Epidermal melanocyte (primary cell): ENCODE results near the gene SASH1.
A peak's percentile ranks its signal among the peaks of the same experiment; 100 is the strongest.

ENCODE experiments used
- DNase-seq: peaks from one replicate; pipeline ENCODE4 v3.0.0; 2011; ENCODE audit warnings: low spot score; ENCODE audit not compliant: insufficient read length

SASH1 gene

DNA sequence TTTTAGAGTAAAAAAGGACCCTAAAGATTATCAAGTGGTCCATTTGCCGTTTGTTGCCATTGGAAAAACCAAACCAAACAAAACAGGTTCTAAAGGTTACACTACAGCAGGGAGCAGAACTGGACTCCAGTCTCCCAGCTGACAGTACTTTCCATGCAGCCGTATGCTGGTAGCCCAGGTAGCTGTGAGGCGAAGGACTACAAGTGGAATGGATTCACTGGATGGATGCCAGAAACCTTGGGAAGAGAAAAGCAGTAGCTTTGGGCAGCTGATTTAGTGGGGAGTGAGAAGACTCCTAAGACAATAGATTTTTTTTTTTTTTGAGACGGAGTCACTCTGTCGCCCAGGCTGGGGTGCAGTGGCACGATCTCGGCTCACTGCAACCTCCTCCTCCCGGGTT, 88.3 kb downstream of the SASH1 start:
- no peak for DNase-seq

DNA sequence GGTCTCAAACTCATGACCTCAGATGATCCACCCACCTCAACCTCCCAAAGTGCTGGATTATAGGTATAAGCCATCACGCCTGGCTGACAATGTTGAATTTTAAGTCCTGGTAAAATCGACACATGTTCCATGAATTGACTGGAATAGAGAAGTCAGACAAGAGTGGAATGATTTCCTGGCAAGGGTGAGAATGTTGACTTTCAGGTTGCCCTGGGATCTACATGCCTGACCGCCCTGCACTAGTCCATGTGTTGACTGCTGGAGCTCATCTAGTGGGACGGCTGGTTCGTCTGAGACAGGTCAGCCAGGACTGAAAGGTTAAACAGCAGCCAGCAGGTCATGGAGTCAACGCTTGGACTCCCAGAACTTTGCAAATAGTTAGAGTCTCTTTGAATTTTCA, 88.8 kb downstream of the SASH1 start:
- DNase-seq = no peak

DNA sequence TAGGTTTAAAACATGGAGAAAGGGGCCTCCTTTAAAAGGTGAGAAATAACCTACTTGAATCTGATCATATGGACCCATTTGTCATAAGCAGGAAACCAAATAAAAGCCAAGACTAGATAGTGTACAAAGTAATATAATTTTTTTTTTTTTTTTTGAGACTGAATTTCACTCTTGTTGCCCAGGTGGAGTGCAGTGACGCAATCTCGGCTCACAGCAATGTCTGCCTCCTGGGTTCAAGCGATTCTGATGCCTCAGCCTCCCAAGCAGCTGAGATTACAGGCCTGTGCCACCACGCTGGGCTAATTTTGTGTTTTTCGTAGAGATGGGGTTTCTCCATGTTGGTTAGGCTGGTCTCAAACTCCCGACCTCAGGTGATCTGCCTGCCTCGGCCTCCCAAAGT, 89.2 kb downstream of the SASH1 start:
- DNase-seq = no peak

DNA sequence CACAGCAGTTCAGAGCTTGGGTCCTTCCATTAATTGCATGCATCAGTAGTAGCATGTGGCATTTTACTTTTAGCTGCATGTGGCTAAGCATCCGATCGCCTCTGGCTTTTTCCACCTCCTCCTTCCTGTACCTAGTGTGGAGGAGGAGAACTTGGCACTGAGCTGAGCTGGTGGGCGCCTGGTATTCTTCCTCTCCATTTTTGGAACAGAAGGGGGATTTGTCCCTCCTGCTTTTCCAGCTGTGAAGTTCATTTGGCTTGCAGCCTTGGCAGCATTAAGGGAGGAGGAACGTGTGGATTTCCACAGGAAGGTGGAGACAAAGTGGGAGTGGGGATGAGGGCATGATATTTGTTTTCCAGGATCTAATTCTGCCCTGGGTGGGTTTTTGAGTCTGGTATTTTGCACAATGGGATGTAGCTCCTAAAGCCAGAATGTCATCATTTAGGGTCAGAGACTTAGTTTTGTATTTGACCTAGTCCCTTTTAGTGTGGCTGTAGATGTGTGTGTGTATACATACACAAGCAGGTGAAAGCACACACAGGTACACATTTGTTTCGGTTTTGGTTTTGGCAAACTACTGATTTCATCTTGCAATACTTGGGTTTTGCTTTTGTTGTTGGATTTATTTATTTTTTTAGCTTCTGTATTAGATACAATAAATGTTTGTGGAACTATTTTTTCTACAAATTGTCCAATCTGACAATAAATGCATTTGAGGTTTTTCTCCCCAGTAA, 90.0 kb downstream of the SASH1 start:
- no peak for DNase-seq

DNA sequence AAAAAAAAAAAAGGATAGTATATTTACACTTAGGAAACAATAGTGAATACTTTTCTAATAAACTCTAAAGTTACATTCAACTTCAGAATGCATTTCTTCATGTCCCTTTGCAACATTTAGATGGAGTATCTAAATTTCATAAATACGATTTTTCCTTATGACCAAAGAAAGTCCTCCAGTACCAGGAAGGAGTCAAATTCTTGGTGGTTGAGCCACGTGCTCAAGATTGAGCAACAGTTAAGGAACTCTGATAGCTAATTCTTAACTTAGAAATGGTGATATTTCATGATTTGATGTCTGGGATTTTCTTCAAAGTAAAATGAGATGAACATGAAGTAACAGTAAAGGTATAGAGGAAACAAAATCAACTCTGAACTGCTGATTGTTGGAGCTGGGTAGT, 92.7 kb downstream of the SASH1 start:
- DNase-seq = no peak

DNA sequence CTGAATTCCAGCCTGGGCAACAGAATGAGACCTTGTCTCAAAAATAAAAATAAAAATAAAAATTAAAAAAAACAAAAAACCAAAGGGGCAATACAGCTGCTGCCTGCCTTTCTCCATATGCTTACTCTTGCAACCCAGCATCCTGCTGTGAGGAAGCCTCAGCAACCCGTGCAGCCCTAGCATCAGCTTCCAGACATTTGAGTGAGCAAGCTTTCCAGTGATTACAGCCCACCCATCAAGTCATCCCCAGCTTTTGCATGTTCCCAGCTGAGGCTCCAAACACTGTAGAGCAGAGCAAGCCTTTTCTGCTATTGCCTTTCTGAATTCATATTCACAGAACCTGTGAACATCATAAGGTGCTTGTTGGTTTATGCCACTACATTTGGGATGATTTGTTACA, 93.8 kb downstream of the SASH1 start:
- DNase-seq = no peak

DNA sequence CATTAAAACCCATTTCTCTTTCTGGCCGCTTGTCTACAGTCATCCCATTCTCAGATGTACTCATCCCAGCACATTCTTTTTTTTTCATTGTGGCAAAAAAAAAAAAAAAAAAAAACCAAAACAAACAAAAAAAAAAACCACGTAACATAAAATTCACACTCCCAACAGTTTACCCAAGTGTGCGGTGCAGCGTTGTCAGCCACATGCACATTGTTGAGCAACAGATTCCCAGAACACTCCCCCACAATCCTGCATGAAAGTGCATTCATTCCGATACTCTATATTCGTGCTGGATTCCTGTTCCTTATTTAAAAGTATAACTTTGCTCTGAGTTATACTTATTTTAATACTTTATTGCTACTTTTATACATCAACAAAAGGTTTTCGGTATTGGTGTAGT, 96.0 kb downstream of the SASH1 start:
- no peak for DNase-seq

DNA sequence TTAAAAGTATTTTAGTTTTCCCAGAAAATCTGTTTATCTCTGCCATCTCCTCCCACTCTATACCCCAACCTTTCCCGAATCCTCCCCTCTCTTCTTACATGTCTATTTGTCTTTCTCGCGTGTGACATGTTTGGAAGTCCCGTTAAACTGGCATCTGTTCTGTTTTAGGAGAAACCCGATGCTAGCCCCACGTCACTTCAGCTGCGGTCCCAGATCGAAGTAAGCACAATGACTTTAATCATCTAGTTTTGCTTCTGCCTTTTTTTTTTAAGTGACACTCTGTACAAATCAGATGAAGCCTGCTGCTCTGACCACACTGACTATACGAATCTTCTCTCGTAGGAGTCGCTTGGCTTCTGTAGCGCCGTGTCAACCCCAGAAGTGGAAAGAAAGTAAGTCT, 97.4 kb downstream of the SASH1 start:
- DNase-seq = no peak

DNA sequence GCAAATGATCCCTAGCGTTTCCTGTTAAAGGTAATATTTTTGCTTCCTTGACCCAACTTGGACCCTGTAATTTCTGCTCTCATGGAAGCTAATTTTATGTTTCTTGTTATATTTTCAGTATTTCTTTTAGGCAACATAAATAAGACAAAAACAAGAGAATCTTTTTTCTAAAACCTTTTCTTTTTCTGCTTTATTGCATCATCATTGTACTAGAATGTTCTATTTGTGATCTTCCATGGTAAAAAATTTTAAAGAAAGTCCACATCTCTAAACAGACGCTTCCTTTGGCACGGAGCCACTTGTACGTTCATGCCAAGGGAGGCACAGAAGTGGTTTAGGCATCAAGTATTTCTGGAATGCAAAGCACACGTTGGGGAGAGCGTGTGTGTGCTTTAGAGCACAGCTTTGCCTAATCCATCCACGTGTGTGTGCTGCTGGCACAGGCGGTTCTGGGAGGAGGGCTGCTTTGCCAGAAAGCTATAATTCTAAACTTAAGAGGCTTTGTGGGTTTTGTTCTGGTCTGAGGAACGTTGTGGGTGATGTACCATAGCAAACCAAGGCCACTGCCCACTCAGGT, 98.3 kb downstream of the SASH1 start:
- peak; percentile 61 for DNase-seq

DNA sequence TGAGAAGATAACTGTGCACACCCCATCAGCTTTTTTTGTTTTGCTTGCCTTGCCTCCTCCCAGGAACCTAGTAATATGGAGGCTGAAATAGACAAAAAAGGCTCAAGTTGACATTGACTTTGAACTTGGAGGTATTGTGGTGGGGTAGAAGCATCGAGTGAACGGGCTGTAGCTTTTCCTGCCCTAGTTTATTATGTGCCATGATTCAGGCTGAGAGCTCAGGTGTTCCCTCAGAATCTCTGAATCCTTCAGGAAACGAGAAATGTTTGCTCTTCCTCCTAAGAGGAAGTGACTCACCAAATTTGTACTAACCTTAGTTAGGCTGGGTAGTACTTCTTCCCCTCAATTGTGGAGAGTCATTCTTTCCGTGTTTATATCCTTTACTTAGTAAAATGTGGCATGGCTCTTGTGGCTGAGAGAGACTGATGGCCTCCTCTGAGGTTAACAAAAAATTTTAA, 98.8 kb downstream of the SASH1 start:
- no peak for DNase-seq

DNA sequence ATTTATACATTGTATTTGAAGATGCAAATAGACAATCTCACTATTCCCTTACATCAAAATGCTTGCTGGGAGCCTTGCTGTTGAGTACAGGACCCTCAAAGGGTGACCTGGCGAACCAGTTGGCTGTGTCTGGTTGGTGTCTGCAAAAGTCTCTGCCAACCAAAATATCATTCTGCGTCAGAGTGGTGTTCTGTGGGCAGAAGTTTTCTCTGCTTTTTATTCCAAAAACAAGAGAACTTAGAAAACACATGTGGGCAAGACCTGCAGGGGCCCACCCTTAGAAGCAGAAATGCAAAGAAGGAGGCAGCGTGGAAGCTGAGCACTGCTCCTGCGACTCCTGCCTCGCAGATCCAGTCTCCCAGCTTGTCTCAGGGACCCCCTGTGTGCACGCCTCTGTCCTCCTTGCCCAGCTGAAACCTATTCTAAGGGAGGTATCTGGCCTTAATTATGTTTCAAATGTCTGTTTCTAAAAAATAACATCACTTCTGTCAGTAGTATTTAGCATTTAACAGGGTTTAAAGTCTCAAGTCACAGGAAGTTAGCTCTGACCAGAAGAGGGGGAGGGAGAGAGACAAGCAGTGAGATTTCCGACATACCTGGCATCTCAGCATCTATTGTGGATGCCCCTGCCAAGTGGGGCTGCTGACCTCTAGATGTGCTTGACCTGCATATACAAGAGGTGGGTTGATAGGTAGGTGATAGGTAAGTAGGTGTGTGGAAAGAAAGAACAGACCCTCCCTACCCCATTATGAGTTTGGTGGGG, 101.3 kb downstream of the SASH1 start:
- DNase-seq = no peak

DNA sequence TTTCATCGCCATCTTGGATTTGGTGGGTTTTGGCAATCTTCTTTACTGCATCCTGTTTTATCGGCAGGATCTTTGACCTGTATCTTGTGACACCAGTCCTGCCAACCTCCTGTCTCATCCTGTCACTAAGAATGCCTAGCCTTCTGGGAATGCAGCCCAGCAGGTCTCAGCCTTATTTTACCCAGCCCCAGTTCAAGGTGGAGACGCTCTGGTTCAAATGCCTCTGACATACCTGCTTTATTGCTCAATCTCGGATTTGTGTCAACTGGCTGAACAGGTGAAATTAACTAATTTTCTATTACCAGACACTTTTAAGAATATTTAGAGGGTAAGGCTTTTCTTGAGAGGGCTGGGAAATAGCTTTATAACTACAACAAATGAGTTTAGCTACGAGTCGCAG, 102.5 kb downstream of the SASH1 start:
- DNase-seq = no peak

DNA sequence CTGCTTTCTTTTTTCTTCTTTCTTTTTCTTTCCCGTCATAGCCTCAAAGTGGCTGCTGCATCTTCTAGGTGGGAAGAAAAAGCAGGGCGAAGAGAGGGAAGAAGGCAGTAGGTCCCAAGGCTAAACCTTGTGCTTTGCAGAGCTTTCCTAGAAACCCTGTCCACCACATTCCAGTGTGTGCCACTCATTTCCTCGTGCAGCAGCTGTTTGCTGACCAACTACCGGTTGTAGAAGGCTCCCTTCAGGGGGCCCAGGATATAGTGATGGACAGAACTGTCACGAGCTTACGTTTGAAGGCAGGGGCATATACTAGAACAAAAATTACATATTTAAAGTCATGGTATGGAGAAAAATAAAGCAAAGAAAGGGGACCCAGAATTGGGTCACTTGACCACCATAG, 103.0 kb downstream of the SASH1 start:
- no peak for DNase-seq

DNA sequence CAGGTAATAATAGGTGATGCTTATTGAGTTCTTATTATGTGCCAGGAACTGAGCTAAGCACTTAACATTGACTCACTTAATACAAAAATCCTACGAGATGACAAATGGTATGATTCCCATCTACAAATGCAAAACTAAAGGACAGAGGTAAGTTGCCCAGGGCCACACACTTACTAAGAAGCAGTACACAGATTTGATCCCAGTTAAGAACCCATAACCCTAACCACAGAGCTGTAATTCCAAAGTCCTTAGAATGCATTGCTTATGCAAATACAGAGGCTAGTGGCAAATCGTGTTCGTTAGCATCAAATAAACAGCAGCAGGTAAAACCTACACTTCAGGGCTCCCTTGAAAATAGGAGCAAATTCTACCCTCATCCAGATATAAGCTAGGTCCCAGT, 104.0 kb downstream of the SASH1 start:
- DNase-seq = no peak

DNA sequence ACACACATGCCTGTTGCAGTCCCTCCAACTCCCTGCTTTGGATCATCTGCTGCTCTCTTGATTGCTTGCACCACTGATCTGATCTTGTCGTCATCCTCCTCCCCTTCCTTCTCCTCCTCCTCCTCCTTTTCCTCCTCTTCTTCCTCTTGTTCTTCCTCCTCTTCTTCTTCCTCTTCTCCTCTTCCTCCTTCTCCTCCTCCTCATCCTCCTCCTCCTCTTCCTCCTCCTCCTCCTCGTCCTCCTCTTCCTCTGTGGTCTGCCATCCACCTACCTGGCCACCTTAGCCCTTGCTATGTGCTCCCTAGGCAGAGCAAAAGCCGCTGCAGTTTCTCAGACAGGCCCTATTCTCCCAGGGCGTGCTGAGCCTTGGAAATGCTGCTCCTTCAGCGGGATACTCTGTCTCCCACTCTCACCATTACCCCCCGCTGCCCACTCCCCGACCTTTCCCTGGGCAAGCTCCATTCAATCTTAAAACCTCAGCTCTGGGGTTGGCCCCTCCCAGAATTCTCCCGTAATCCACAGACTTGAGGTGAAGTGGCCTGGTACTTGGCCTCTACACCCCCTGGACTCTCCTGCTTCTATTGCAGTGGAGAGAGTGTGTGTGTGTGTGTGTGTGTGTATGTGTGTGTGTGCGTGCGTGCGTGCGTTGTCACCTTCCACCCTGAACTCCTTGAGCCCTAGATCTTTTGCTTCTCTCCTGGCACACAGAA, 105.0 kb downstream of the SASH1 start:
- DNase-seq = no peak

DNA sequence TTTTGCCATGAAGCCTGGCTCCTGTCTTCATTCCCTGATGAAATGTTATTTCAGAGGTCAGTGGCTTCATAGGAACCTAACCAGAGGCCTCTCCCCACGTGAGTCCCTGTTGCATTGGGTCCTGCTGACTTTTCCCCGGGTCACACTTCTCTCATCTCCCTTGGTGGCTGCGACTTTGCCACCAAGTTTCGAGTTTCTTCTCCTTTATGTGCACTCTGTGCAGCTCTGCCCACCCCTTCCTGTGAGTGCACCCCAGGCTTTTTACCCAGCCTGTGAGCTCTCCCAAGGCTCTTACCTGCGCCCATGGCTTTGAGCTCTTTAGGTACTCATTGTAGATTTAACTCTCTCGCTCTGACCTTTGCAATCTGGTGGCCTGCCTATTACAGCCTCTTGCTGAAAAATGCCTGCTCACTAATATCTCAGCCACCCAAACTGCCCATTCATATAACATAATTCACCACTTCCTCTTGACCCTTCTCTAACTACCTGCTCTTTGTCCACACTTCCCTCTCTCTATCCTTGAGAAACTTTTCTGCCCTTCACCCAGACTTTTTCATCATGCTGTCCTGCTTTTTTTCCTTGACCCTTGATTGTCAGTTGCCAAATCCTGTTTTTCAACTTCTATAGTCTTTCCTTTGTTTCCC, 105.9 kb downstream of the SASH1 start:
- DNase-seq = no peak

DNA sequence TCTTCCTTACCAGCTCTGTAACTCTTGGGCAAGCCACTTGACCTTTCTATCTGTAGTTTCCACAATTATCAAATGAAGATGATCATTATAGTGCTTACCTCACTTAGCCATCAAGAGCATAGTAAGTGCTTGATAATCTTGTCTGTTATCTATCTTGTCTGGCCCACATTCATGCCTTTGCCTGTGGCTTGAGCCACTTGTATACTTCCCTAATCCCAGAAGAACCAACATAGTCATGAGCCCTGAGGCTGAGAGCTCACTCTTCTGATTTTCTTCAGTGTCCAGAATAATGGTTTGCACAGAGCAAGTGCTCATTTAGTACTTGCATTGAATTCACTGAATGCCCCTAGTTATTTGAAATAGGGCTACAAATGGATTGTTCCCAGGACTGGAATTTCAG, 108.2 kb downstream of the SASH1 start:
- no peak for DNase-seq

DNA sequence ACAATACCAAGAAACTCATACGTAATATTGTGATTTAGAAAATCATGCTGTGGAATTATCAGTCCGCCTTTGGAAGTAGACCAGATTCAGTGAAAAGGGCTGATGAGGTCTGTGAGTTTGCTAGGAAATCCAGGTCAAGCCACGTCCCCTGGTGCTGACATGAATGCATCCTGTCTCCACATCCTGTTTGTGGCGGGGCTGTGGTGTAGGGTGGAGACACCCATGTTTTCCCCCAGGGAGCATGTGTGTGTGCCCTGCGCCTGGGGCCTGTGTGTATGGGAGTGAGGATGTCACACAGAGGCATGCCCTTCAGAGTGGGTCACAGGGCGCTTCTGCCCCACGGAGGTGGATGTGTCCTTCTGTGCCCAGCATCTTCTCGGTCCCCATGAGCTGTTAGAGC, 109.1 kb downstream of the SASH1 start:
- DNase-seq = no peak

DNA sequence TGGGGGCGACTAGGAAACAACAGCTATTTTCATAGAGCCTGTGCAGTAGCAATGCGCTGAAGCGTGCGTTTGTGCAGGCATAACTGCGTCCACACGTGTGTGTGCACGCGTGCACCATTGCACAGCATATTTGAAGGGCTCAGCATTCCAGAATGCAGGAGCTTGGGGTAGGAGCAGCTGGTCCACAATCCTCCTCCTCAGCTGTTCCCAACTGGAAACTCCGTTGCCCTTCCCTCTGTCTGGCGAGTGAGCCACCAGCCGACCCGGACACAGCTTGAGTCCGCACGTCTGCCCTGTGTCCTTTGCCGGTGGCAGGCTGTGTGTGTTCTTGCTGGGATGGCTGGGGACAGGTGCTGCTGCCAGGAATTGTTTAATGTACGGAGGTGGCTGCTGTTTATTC, 110.2 kb downstream of the SASH1 start:
- no peak for DNase-seq

DNA sequence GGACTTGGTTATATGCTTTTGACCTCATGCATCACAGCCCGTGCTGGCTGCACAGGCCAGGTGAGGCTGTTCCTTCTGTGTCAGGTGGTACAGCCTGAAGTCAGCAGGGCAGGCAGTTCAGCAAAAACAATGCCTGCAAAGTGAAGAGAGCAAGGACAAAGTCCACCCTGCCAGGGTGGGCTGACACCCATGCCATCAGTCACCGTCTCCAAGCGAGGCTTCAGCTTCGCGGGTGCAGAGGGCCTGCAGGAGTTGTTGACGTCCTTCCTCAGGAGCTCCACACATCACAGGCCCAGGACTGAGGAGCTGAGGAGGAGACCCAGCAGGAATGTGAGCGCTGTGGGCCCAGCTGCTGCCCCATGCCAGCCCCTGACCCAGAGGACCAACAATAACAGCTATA, 111.3 kb downstream of the SASH1 start:
- no peak for DNase-seq

DNA sequence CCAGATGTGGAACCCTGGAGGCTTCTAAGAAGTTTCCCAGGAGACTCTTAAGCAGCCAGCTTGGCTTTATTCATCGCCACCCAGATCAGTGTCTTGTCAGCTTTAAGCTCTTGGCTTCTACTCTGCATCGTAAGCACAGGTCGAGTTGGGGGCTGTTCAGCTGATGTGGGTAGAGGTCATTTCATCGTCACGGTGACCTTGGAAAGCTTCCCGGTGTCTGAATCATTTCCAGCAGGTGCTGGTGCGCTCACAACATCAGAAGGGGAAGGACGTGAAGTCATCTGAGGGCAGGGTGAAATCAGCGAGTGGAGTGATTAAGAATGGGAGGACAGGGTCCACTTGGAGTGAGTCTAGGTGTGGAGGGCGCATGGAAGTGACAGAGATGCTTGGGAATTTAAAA, 112.6 kb downstream of the SASH1 start:
- no peak for DNase-seq
